Naive thymus-derived CD4-positive, alpha-beta T cell (primary cell): Measurements from ENCODE around the gene YIPF5. TPM values are rescaled to one million over a fixed set of nuclear protein-coding genes. Genes with fewer than 3 reads are reported as not detected.
A peak's percentile ranks its signal among the peaks of the same experiment; 100 is the strongest.

ENCODE experiments used
- ATAC-seq: fragments of 150-1000 bp; cut with Tn5 transposase; 2 replicates; pipeline ENCODE4 v1.10.0; 2021; ENCODE audit warnings: mild to moderate bottlenecking, moderate library complexity
- CTCF ChIA-PET: fragments of 350-600 bp; sonication (Branson Sonifier 250); formaldehyde crosslinking; loops from one replicate; lab custom pipeline; 2021; ENCODE audit warnings: antibody characterized with exemption; lab: Charles Lee
- POLR2A ChIA-PET: fragments of 350-600 bp; sonication (Branson Sonifier 250); formaldehyde crosslinking; loops from one replicate; lab custom pipeline; 2021; ENCODE audit warnings: antibody characterized with exemption, inconsistent platforms; lab: Charles Lee
- DNase-seq, 9 donors: peaks; one replicate each; pipeline versions ENCODE4 v3.0.0 to v3.0.0-alpha.2; 2020 to 2022; ENCODE audit warnings: mixed read lengths in 1 of 9
- H3K27ac ChIP-seq: one replicate; pipeline ENCODE4 v1.7.0; 2013; ENCODE audit warnings: mild to moderate bottlenecking, low read depth, low read length, moderate library complexity
- H3K27me3 ChIP-seq, 2 donors: one replicate each; pipeline ENCODE4 v1.7.0; 2013; ENCODE audit warnings: low read length in 2 of 2, mild to moderate bottlenecking in 2 of 2, moderate library complexity in 2 of 2; ENCODE audit not compliant: control insufficient read depth in 2 of 2, insufficient read depth in 2 of 2
- H3K36me3 ChIP-seq, 3 experiments: 1 replicate in 2 of 3; 2 replicates in 1 of 3; pipeline ENCODE4 v1.7.0; 2013; ENCODE audit warnings: low read length in 3 of 3, mild to moderate bottlenecking in 3 of 3, moderate library complexity in 1 of 3; ENCODE audit not compliant: insufficient read depth in 3 of 3, control insufficient read depth in 2 of 3
- H3K4me1 ChIP-seq, 2 donors: one replicate each; pipeline ENCODE4 v1.7.0; 2013; ENCODE audit warnings: low read length in 2 of 2, mild to moderate bottlenecking in 2 of 2, moderate library complexity in 1 of 2; ENCODE audit not compliant: control insufficient read depth in 2 of 2, insufficient read depth in 2 of 2
- H3K4me3 ChIP-seq: 2 replicates; pipeline ENCODE4 v1.7.0; 2013; ENCODE audit warnings: mild to moderate bottlenecking, low read length
- H3K9me3 ChIP-seq, 3 experiments: 1 replicate in 2 of 3; 2 replicates in 1 of 3; pipeline ENCODE4 v1.7.0; 2013; ENCODE audit warnings: low read length in 3 of 3; ENCODE audit not compliant: control insufficient read depth in 2 of 3
- H3K27ac Mint-ChIP-seq, 9 donors: one replicate each; pipeline ENCODE4 v1.8.0; 2020 to 2022; ENCODE audit warnings: mixed read lengths in 9 of 9, mild to moderate bottlenecking in 8 of 9, moderate library complexity in 5 of 9, inconsistent platforms in 2 of 9
- H3K27me3 Mint-ChIP-seq, 5 donors: one replicate each; pipeline ENCODE4 v1.8.0; 2021 to 2022; ENCODE audit warnings: mixed read lengths in 5 of 5, mild to moderate bottlenecking in 1 of 5
- H3K36me3 Mint-ChIP-seq, 5 donors: one replicate each; pipeline ENCODE4 v1.8.0; 2020 to 2022; ENCODE audit warnings: mixed read lengths in 5 of 5, mild to moderate bottlenecking in 3 of 5, inconsistent platforms in 1 of 5
- H3K4me1 Mint-ChIP-seq, 7 donors: one replicate each; pipeline ENCODE4 v1.8.0; 2020 to 2022; ENCODE audit warnings: mixed read lengths in 7 of 7, mild to moderate bottlenecking in 3 of 7, inconsistent platforms in 1 of 7
- H3K4me3 Mint-ChIP-seq, 10 donors: one replicate each; pipeline ENCODE4 v1.8.0; 2020 to 2022; ENCODE audit warnings: mild to moderate bottlenecking in 10 of 10, mixed read lengths in 10 of 10, moderate library complexity in 6 of 10, inconsistent platforms in 2 of 10
- H3K9me3 Mint-ChIP-seq, 11 donors: one replicate each; pipeline ENCODE4 v1.8.0; 2020 to 2022; ENCODE audit warnings: mixed read lengths in 11 of 11, mild to moderate bottlenecking in 4 of 11, inconsistent platforms in 1 of 11, moderate library complexity in 1 of 11
- intact Hi-C, 2 donors: fragments of 100-400 bp; cut with micrococcal nuclease; formaldehyde crosslinking; loops; one replicate each; pipeline ENCODE4 v1.15.1; 2023
- polyA plus RNA-seq, 2 donors: library from polyadenylated mRNA; unstranded; fragments of 300-500 nt; fragmentation: Illumina TruSeq; gene quantifications; one replicate each; pipeline ENCODE4 v1.2.3, GENCODE V29; 2021
- total RNA-seq, 6 experiments: library from RNA in 5 of 6; stranded (reverse) in 5 of 6; gene quantifications; 1 replicate in 5 of 6; 2 replicates in 1 of 6; pipeline ENCODE4 v1.2.3 and lab custom pipeline; 2021 to 2026

Gene YIPF5
- total and polyA plus RNA-seq, 7 experiments from 2014 or later: 27.0 to 62.9 (median 48.8) TPM

GRCh38 chr5:144173766-144174165 lies 3.3 kb upstream of the YIPF5 start:
- Mint-ChIP-seq H3K4me1 (peaks cover 9 to 28% (median 25%) of the 10 kb centered on the region in 7 donors), H3K4me3 (no peak overlapping the region), H3K36me3 (peaks cover 0 to 6% (median 0%) of the 10 kb centered on the region in 5 donors), H3K27me3 (peaks cover 0 to 42% (median 0%) of the 10 kb centered on the region in 5 donors), H3K9me3 (no peaks in the 10 kb centered on the region), H3K27ac (no peak overlapping the region)
- ChIA-PET POLR2A (interaction anchor here (0.9 to 8.2 kb wide), 2 partner anchors 15 to 739 kb away, joined by 6 to 135 read pairs; no protein-coding TSS in a partner anchor), CTCF (no interaction called here)
- Histone ChIP-seq H3K27me3 (no peaks in the 10 kb centered on the region), H3K4me1 (peaks cover 14 to 16% of the 10 kb centered on the region in 2 donors), H3K4me3 (no peak overlapping the region), H3K36me3 (peaks cover 0 to 3% (median 0%) of the 10 kb centered on the region in 3 experiments), H3K9me3 (no peaks in the 10 kb centered on the region), H3K27ac (no peak overlapping the region)
- intact Hi-C loops: loop anchor here in 1 of 2 donors (5.0 kb wide), 1 partner anchor 1816 kb away; no protein-coding TSS in a partner anchor
- DNase-seq: no peak
- ATAC-seq: no peak

DNA sequence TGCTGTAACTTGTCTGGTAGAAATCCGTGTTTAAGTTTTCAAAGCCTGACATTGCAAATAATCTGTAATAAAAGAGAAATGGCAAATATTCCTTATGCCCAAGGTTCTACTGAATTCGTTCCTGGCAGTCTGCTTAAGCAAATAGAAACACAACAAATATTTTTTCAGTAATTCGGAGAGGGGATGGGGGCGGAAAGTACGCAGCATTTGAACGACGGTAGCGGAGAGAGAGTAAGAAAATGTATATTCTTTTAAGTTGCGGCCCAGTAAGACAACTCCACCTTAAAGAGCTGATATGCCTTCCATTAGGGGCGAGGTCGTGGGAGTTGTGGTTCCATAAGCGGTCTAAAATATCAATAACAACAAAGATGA lies 569 bp downstream of the YIPF5 start:
- Histone ChIP-seq H3K36me3 (peaks cover under 1 to 13% (median 11%) of the 10 kb centered on the region in 3 experiments), H3K27me3 (no peaks in the 10 kb centered on the region), H3K4me3 (peak overlapping the region; percentile 79), H3K9me3 (no peaks in the 10 kb centered on the region), H3K4me1 (peaks cover 15 to 19% of the 10 kb centered on the region in 2 donors), H3K27ac (peak overlapping the region; percentile 91)
- Mint-ChIP-seq H3K27ac (peak overlapping the region; percentile 85 to 96 (median 95)), H3K4me1 (peaks cover 19 to 56% (median 52%) of the 10 kb centered on the region in 7 donors), H3K36me3 (peaks cover 0 to 20% (median 8%) of the 10 kb centered on the region in 5 donors), H3K4me3 (peak overlapping the region; percentile 90 to 99 (median 94)), H3K9me3 (no peaks in the 10 kb centered on the region), H3K27me3 (peaks cover 0 to 26% (median 0%) of the 10 kb centered on the region in 5 donors)
- intact Hi-C loops: loop anchor here (1.0 to 5.0 kb wide), 10 partner anchors 13 to 1813 kb away; partner anchors contain the start of gene ARHGAP26 (in 1 of the 2)
- DNase-seq: peak in 1 of 9 donors; percentile 26
- CTCF ChIA-PET: interaction anchor here (1.2 to 4.3 kb wide), 4 partner anchors 14 to 27 kb away, joined by 3 to 25 read pairs (median 10); no protein-coding TSS in a partner anchor
- POLR2A ChIA-PET: interaction anchor here (0.8 to 8.2 kb wide), 9 partner anchors 8 to 1400 kb away, joined by 3 to 135 read pairs (median 4); partner anchors contain the start of genes ARHGAP26 and NR3C1
- peak; percentile 0 for ATAC-seq

- no peaks in the 10 kb centered on the region for H3K9me3 ChIP-seq
- H3K27ac ChIP-seq: no peak overlapping the region
- Mint-ChIP-seq H3K36me3 (peaks cover 0 to 26% (median 8%) of the 10 kb centered on the region in 5 donors), H3K4me1 (peaks cover 19 to 56% (median 52%) of the 10 kb centered on the region in 7 donors), H3K27me3 (peaks cover 0 to 10% (median 0%) of the 10 kb centered on the region in 5 donors), H3K9me3 (no peaks in the 10 kb centered on the region), H3K4me3 (peak overlapping the region in 7 of 10 donors; percentile 2 to 97 (median 69)), H3K27ac (peak overlapping the region in 3 of 9 donors; percentile 17 to 56 (median 28))
- ChIA-PET POLR2A (interaction anchor here (8.2 kb wide), 1 partner anchor 21 kb away, joined by 135 read pairs; no protein-coding TSS in a partner anchor), CTCF (no interaction called here)
- H3K4me3 ChIP-seq: no peak overlapping the region
- intact Hi-C loops: no loop called here
- H3K36me3 ChIP-seq: peaks cover 5 to 26% (median 23%) of the 10 kb centered on the region in 3 experiments
- DNase-seq: no peak
- peaks cover 15 to 19% of the 10 kb centered on the region in 2 donors for H3K4me1 ChIP-seq
- no peaks in the 10 kb centered on the region for H3K27me3 ChIP-seq
- no peak for ATAC-seq
Observed at GRCh38 chr5:144167998-144168397, 2.5 kb downstream of the YIPF5 start.

- no peaks in the 10 kb centered on the region for H3K9me3 ChIP-seq
- H3K4me1 ChIP-seq: peaks cover 15 to 19% of the 10 kb centered on the region in 2 donors
- ChIA-PET POLR2A (no interaction called here), CTCF (interaction anchor here (0.6 kb wide), 1 partner anchor 8 kb away, joined by 3 read pairs; no protein-coding TSS in a partner anchor)
- H3K4me3 ChIP-seq: no peak overlapping the region
- DNase-seq (no peak), ATAC-seq (no peak)
- Mint-ChIP-seq H3K4me1 (peaks cover 19 to 62% (median 54%) of the 10 kb centered on the region in 7 donors), H3K9me3 (no peaks in the 10 kb centered on the region), H3K36me3 (peaks cover 11 to 35% (median 13%) of the 10 kb centered on the region in 5 donors), H3K27ac (peak overlapping the region in 1 of 9 donors; percentile 52), H3K4me3 (no peak overlapping the region), H3K27me3 (peaks cover 0 to 3% (median 0%) of the 10 kb centered on the region in 5 donors)
- H3K36me3 ChIP-seq: peaks cover 8 to 36% (median 35%) of the 10 kb centered on the region in 3 experiments
- intact Hi-C loops: no loop called here
- no peaks in the 10 kb centered on the region for H3K27me3 ChIP-seq
- no peak overlapping the region for H3K27ac ChIP-seq
Observed at GRCh38 chr5:144166696-144167095, 3.8 kb downstream of the YIPF5 start.

GRCh38 chr5:144162686-144163085 lies 7.8 kb downstream of the YIPF5 start:
- DNase-seq: no peak
- no peaks in the 10 kb centered on the region for H3K27me3 ChIP-seq
- peaks cover 6 to 24% (median 16%) of the 10 kb centered on the region in 7 donors for H3K4me1 Mint-ChIP-seq
- no peaks in the 10 kb centered on the region for H3K9me3 Mint-ChIP-seq
- ATAC-seq: no peak
- H3K36me3 ChIP-seq: peaks cover 8 to 53% (median 43%) of the 10 kb centered on the region in 3 experiments
- H3K27ac Mint-ChIP-seq: peak overlapping the region in 2 of 9 donors; percentile 1 to 63
- intact Hi-C loops: no loop called here
- CTCF ChIA-PET: no interaction called here
- H3K27ac ChIP-seq: no peak overlapping the region
- H3K9me3 ChIP-seq: no peaks in the 10 kb centered on the region
- H3K4me3 Mint-ChIP-seq: no peak overlapping the region
- H3K4me1 ChIP-seq: no peaks in the 10 kb centered on the region
- POLR2A ChIA-PET: no interaction called here
- H3K4me3 ChIP-seq: no peak overlapping the region
- peaks cover 13 to 41% (median 16%) of the 10 kb centered on the region in 5 donors for H3K36me3 Mint-ChIP-seq
- H3K27me3 Mint-ChIP-seq: no peaks in the 10 kb centered on the region

- Mint-ChIP-seq H3K27me3 (no peaks in the 10 kb centered on the region), H3K36me3 (peaks cover 0 to 20% (median 7%) of the 10 kb centered on the region in 5 donors), H3K27ac (peak overlapping the region in 6 of 9 donors; percentile 13 to 74 (median 50)), H3K4me3 (no peak overlapping the region), H3K4me1 (peaks cover 0 to 5% (median 0%) of the 10 kb centered on the region in 7 donors), H3K9me3 (no peaks in the 10 kb centered on the region)
- Histone ChIP-seq H3K36me3 (peaks cover under 1 to 23% (median 8%) of the 10 kb centered on the region in 3 experiments), H3K4me1 (no peaks in the 10 kb centered on the region), H3K27me3 (no peaks in the 10 kb centered on the region), H3K9me3 (no peaks in the 10 kb centered on the region), H3K4me3 (no peak overlapping the region), H3K27ac (no peak overlapping the region)
- DNase-seq: no peak
- POLR2A ChIA-PET: no interaction called here
- CTCF ChIA-PET: no interaction called here
- intact Hi-C loops: loop anchor here in 1 of 2 donors (1.0 kb wide), 1 partner anchor 36 kb away; no protein-coding TSS in a partner anchor
- ATAC-seq: no peak
Observed at GRCh38 chr5:144156767-144157171, 13.7 kb downstream of the YIPF5 start.
